22Rv1 (cell line): ENCODE data around the gene PFN4.
"Not testable (repeated sequence)": the region's sequence is repeated elsewhere in the genome, so short reads cannot be mapped to it uniquely, and the experiment has no call there.

Experiments
- ZFX ChIP-seq: fragments of 450-650 bp; IDR thresholded peaks from 2 replicates; pipeline ENCODE4 v1.6.1; 2017; ENCODE audit warnings: antibody characterized with exemption, borderline replicate concordance
- TF ChIP-seq, protein P1 (sequence below): fragments of 450-650 bp; IDR thresholded peaks from 2 replicates; pipeline ENCODE4 v1.5.1; 2017; ENCODE audit warnings: mild to moderate bottlenecking

DNA sequence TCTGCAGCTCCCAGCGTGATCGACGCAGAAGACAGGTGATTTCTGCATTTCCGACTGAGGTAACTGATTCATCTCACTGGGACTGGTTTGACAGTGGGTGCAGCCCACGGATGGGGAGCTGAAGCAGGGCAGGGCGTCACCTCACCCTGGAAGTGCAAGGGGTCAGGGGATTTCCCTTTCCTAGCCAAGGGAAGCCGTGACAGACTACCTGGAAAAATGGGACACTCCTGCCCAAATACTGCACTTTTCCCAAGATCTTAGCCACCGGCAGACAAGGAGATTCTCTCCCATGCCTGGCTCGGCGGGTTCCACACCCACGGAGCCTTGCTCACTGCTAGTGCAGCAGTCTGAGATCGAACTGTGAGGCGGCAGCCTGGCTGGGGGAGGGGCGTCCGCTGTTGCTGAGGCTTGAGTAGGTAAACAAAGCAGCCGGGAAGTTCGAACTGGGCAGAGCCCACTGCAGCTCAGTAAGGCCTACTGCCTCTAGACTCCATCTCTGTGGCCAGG is 27.9 kb downstream of the PFN4 start:
- TF ChIP-seq, protein P1, sequence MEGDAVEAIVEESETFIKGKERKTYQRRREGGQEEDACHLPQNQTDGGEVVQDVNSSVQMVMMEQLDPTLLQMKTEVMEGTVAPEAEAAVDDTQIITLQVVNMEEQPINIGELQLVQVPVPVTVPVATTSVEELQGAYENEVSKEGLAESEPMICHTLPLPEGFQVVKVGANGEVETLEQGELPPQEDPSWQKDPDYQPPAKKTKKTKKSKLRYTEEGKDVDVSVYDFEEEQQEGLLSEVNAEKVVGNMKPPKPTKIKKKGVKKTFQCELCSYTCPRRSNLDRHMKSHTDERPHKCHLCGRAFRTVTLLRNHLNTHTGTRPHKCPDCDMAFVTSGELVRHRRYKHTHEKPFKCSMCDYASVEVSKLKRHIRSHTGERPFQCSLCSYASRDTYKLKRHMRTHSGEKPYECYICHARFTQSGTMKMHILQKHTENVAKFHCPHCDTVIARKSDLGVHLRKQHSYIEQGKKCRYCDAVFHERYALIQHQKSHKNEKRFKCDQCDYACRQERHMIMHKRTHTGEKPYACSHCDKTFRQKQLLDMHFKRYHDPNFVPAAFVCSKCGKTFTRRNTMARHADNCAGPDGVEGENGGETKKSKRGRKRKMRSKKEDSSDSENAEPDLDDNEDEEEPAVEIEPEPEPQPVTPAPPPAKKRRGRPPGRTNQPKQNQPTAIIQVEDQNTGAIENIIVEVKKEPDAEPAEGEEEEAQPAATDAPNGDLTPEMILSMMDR, result not testable (repeated sequence)
- not testable (repeated sequence) for TF ChIP-seq ZFX
